Neural progenitor cell (in vitro differentiated cells): Measurements from ENCODE around the gene SLC12A9. TPM values are rescaled to one million over a fixed set of nuclear protein-coding genes. Genes with fewer than 3 reads are reported as not detected.
"Not testable (repeated sequence)": the region's sequence is repeated elsewhere in the genome, so short reads cannot be mapped to it uniquely, and the experiment has no call there.

Experiments used
- DNase-seq: peaks from one replicate; pipeline ENCODE4 v3.0.0-alpha.2; 2016; ENCODE audit warnings: low spot score
- H2AFZ ChIP-seq: fragments of 200-600 bp; sonication (generic); replicated peaks from 2 replicates; pipeline ENCODE4 v1.6.1; 2016; ENCODE audit warnings: antibody characterized with exemption
- H3F3A ChIP-seq: fragments of 200-600 bp; sonication (generic); 2 replicates; pipeline ENCODE4 v1.6.1; 2016; ENCODE audit warnings: antibody characterized with exemption, low read depth
- H3K27ac ChIP-seq: fragments of 200-600 bp; sonication (generic); 2 replicates; pipeline ENCODE4 v1.5.1; 2016; ENCODE audit warnings: mild to moderate bottlenecking
- H3K27me3 ChIP-seq: fragments of 200-600 bp; sonication (generic); 2 replicates; pipeline ENCODE4 v1.6.1; 2016; ENCODE audit warnings: mild to moderate bottlenecking, moderate library complexity
- H3K36me3 ChIP-seq: fragments of 200-600 bp; sonication (generic); 2 replicates; pipeline ENCODE4 v1.5.1; 2016
- H3K4me1 ChIP-seq: fragments of 200-600 bp; sonication (generic); 2 replicates; pipeline ENCODE4 v1.6.1; 2016; ENCODE audit warnings: mixed run types
- H3K4me2 ChIP-seq: fragments of 200-600 bp; sonication (generic); 2 replicates; pipeline ENCODE4 v1.6.1; 2016
- H3K4me3 ChIP-seq: fragments of 200-600 bp; sonication (generic); 2 replicates; pipeline ENCODE4 v1.5.1; 2016
- H3K79me2 ChIP-seq: fragments of 200-600 bp; sonication (generic); 2 replicates; pipeline ENCODE4 v1.6.1; 2016; ENCODE audit warnings: low read depth
- H3K9ac ChIP-seq: fragments of 200-600 bp; sonication (generic); 2 replicates; pipeline ENCODE4 v1.6.1; 2016
- H3K9me3 ChIP-seq: fragments of 200-600 bp; sonication (generic); 2 replicates; pipeline ENCODE4 v1.5.1; 2016; ENCODE audit warnings: low read depth
- H4K20me1 ChIP-seq: fragments of 200-600 bp; sonication (generic); 2 replicates; pipeline ENCODE4 v1.6.1; 2016; ENCODE audit warnings: low read depth
- H3K27ac Mint-ChIP-seq: 3 replicates; pipeline ENCODE4 v1.8.0; 2021; ENCODE audit warnings: mixed read lengths
- H3K27me3 Mint-ChIP-seq: 2 replicates; pipeline ENCODE4 v1.8.0; 2022; ENCODE audit warnings: low read depth, mild to moderate bottlenecking, inconsistent platforms, moderate library complexity, mixed read lengths; ENCODE audit not compliant: insufficient read depth
- H3K36me3 Mint-ChIP-seq: 3 replicates; pipeline ENCODE4 v1.8.0; 2021; ENCODE audit warnings: mixed read lengths
- H3K4me1 Mint-ChIP-seq: 3 replicates; pipeline ENCODE4 v1.8.0; 2021; ENCODE audit warnings: mixed read lengths
- H3K4me3 Mint-ChIP-seq: 3 replicates; pipeline ENCODE4 v1.8.0; 2021; ENCODE audit warnings: mild to moderate bottlenecking, moderate library complexity, mixed read lengths
- H3K9me3 Mint-ChIP-seq: 3 replicates; pipeline ENCODE4 v1.8.0; 2020; ENCODE audit warnings: mixed read lengths
- EZH2 ChIP-seq: fragments of 200-600 bp; sonication (generic); IDR thresholded peaks from 2 replicates; pipeline ENCODE4 v1.6.1; 2017; ENCODE audit warnings: antibody characterized with exemption, mild to moderate bottlenecking, moderate library complexity
- EZH2phosphoT487 ChIP-seq: fragments of 200-600 bp; sonication (generic); IDR thresholded peaks from 2 replicates; pipeline ENCODE4 v1.6.1; 2017; ENCODE audit warnings: antibody characterized with exemption
- total RNA-seq: library from RNA; depleted of rRNA; stranded (reverse); fragments of >200 nt; gene quantifications from 2 replicates; pipeline ENCODE4 v1.2.3, GENCODE V29; 2015; ENCODE audit warnings: low replicate concordance
- TF ChIP-seq, protein P1 (sequence below): fragments of 200-600 bp; sonication (generic); IDR thresholded peaks from 2 replicates; pipeline ENCODE4 v1.5.1; 2017; ENCODE audit warnings: antibody characterized with exemption, mild to moderate bottlenecking

Gene SLC12A9
- total RNA-seq, 1 donor from 2014 or later = 3.5 TPM

GRCh38 chr7:100811480-100811879, 41.0 kb upstream of the SLC12A9 start:
- H3K4me1 ChIP-seq = no peaks in the 10 kb centered on the region
- Mint-ChIP-seq H3K27me3 (no peaks in the 10 kb centered on the region), H3K27ac (no peak overlapping the region), H3K4me1 (no peaks in the 10 kb centered on the region), H3K9me3 (no peaks in the 10 kb centered on the region), H3K36me3 (peaks cover 38% of the 10 kb centered on the region), H3K4me3 (no peak overlapping the region)
- peaks cover 3% of the 10 kb centered on the region for H3K36me3 ChIP-seq
- no peak for DNase-seq
- TF ChIP-seq EZH2phosphoT487 = no peak
- TF ChIP-seq, protein P1, sequence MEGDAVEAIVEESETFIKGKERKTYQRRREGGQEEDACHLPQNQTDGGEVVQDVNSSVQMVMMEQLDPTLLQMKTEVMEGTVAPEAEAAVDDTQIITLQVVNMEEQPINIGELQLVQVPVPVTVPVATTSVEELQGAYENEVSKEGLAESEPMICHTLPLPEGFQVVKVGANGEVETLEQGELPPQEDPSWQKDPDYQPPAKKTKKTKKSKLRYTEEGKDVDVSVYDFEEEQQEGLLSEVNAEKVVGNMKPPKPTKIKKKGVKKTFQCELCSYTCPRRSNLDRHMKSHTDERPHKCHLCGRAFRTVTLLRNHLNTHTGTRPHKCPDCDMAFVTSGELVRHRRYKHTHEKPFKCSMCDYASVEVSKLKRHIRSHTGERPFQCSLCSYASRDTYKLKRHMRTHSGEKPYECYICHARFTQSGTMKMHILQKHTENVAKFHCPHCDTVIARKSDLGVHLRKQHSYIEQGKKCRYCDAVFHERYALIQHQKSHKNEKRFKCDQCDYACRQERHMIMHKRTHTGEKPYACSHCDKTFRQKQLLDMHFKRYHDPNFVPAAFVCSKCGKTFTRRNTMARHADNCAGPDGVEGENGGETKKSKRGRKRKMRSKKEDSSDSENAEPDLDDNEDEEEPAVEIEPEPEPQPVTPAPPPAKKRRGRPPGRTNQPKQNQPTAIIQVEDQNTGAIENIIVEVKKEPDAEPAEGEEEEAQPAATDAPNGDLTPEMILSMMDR = no peak
- TF ChIP-seq EZH2 = no peak
- H3K79me2 ChIP-seq = no peaks in the 10 kb centered on the region
- no peak overlapping the region for H3K4me3 ChIP-seq
- no peaks in the 10 kb centered on the region for H3K9me3 ChIP-seq
- no peaks in the 10 kb centered on the region for H3K27me3 ChIP-seq
- no peak overlapping the region for H3K9ac ChIP-seq
- no peak overlapping the region for H2AFZ ChIP-seq
- H3K4me2 ChIP-seq = no peak overlapping the region
- H3K27ac ChIP-seq = no peak overlapping the region
- H3F3A ChIP-seq = peaks cover 6% of the 10 kb centered on the region
- H4K20me1 ChIP-seq = peaks cover 28% of the 10 kb centered on the region

DNA sequence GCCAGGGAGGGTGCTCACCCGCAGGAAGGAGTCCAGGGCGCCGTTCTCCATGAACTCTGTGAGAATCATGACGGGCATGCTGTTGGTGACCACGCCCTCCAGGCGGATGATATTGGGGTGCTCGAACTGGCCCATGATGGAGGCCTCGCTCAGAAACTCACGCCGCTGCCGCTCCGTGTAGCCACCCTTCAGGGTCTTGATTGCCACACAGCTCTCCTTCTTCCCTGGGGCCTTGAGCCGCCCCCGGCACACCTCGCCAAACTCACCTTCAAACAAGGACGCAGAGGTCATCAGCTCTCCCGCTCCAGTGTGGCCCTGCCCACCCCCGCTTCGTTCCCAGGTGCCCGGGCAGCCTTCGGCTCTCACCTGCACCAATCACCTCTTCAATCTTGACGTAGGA, 39.8 kb upstream of the SLC12A9 start:
- Histone ChIP-seq H3K4me1 (no peaks in the 10 kb centered on the region), H3K9ac (no peak overlapping the region), H3K36me3 (peaks cover 3% of the 10 kb centered on the region), H3K27me3 (no peaks in the 10 kb centered on the region), H3K4me3 (no peak overlapping the region), H3F3A (no peaks in the 10 kb centered on the region), H2AFZ (no peak overlapping the region), H3K9me3 (no peaks in the 10 kb centered on the region), H3K79me2 (no peaks in the 10 kb centered on the region), H4K20me1 (peaks cover 28% of the 10 kb centered on the region), H3K4me2 (no peak overlapping the region), H3K27ac (no peak overlapping the region)
- TF ChIP-seq EZH2 = no peak
- TF ChIP-seq, protein P1 = no peak
- TF ChIP-seq EZH2phosphoT487 = no peak
- H3K4me1 Mint-ChIP-seq = no peaks in the 10 kb centered on the region
- H3K27ac Mint-ChIP-seq = no peak overlapping the region
- H3K27me3 Mint-ChIP-seq = no peaks in the 10 kb centered on the region
- H3K4me3 Mint-ChIP-seq = no peak overlapping the region
- DNase-seq = no peak
- H3K9me3 Mint-ChIP-seq = no peaks in the 10 kb centered on the region
- peaks cover 36% of the 10 kb centered on the region for H3K36me3 Mint-ChIP-seq

DNA sequence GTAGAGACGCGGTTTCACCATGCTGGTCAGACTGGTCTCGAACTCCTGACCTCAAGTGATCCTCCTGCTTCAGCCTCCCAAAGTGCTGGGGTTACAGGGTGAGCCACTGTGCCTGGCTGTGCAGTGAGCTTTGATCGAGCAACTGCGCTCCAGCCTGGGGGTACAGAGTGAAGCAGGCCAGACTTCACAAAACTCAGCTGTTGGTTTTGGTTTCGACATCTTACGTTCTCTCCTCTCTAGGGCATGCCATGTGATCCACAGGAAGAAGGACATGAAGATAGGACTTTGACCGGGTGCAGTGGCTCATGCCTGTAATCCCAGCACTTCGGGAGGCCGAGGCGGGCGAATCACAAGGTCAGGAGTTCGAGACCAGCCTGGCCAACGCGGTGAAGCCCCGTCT, 36.0 kb upstream of the SLC12A9 start:
- not testable (repeated sequence) for H3K4me2 ChIP-seq, H3K27me3 Mint-ChIP-seq, H2AFZ ChIP-seq, H3F3A ChIP-seq, H3K4me1 Mint-ChIP-seq, DNase-seq, H3K9me3 ChIP-seq, H3K4me3 ChIP-seq, H3K36me3 ChIP-seq, H3K27me3 ChIP-seq, H3K4me1 ChIP-seq, H3K27ac Mint-ChIP-seq, H3K27ac ChIP-seq, H3K9me3 Mint-ChIP-seq, H3K9ac ChIP-seq, H3K4me3 Mint-ChIP-seq
- H3K36me3 Mint-ChIP-seq = peaks cover 32% of the 10 kb centered on the region
- peaks cover 12% of the 10 kb centered on the region for H3K79me2 ChIP-seq
- peaks cover 13% of the 10 kb centered on the region for H4K20me1 ChIP-seq

- H3K27me3 ChIP-seq = no peaks in the 10 kb centered on the region
- Mint-ChIP-seq H3K9me3 (no peaks in the 10 kb centered on the region), H3K4me1 (no peaks in the 10 kb centered on the region), H3K36me3 (peaks cover 32% of the 10 kb centered on the region), H3K4me3 (no peak overlapping the region), H3K27me3 (peaks cover 7% of the 10 kb centered on the region), H3K27ac (no peak overlapping the region)
- H3K9ac ChIP-seq = no peak overlapping the region
- H3K4me2 ChIP-seq = no peak overlapping the region
- no peaks in the 10 kb centered on the region for H3K9me3 ChIP-seq
- H3K36me3 ChIP-seq = peaks cover 3% of the 10 kb centered on the region
- H3F3A ChIP-seq = no peaks in the 10 kb centered on the region
- no peak overlapping the region for H3K4me3 ChIP-seq
- no peak overlapping the region for H2AFZ ChIP-seq
- H4K20me1 ChIP-seq = peaks cover 13% of the 10 kb centered on the region
- TF ChIP-seq, protein P1 = no peak
- no peak for TF ChIP-seq EZH2
- H3K4me1 ChIP-seq = no peaks in the 10 kb centered on the region
- no peak for DNase-seq
- peaks cover 12% of the 10 kb centered on the region for H3K79me2 ChIP-seq
- no peak overlapping the region for H3K27ac ChIP-seq
Measured at GRCh38 chr7:100817097-100817496, 35.4 kb upstream of the SLC12A9 start.
